K562 (cell line): ENCODE measurements around the gene MOCS3. TPM values are rescaled to one million over a fixed set of nuclear protein-coding genes. Genes with fewer than 3 reads are reported as not detected.
A peak's percentile ranks its signal among the peaks of the same experiment; 100 is the strongest.

Experiments used
- ATAC-seq: fragments of 200-7000 bp; cut with Tn5 transposase; 3 replicates; pipeline ENCODE4 v1.9.1; 2020; ENCODE audit warnings: moderate library complexity
- BruUV-seq: library from RNA; stranded (reverse); fragments of 400-500 nt; replicated peaks from 2 replicates; lab custom pipeline; 2021; lab: Mats Ljungman, UMichigan
- CTCF ChIA-PET: fragments of 300-600 bp; formaldehyde crosslinking; extraction: SDS; loops from one replicate; lab custom pipeline; 2021; ENCODE audit warnings: low intra/inter-chr PET ratio; lab: Yijun Ruan, JAX
- POLR2A ChIA-PET: fragments of 300-600, 350-650 bp; sonication (Branson Sonifier 250); formaldehyde crosslinking; extraction: SDS; loops from one replicate; lab custom pipeline; 2021; ENCODE audit warnings: antibody characterized with exemption, inconsistent platforms; lab: Yijun Ruan, JAX
- DNase-seq, 4 experiments: peaks; one replicate each; pipeline versions ENCODE4 v3.0.0 to v3.0.0-alpha.2; 2011 to 2018; ENCODE audit warnings: low spot score in 3 of 4, mixed read lengths in 3 of 4; ENCODE audit errors: extremely low read depth in 1 of 4
- FAIRE-seq: peaks from 2 replicates; lab custom pipeline; 2011; peaks lifted over from hg19 to GRCh38; lab: Jason Lieb, UNC
- H2AFZ ChIP-seq: 2 replicates; pipeline ENCODE4 v1.6.0; 2011; ENCODE audit warnings: low read depth, low read length, control low read depth, inconsistent platforms
- H3K27ac ChIP-seq: fragments of 200-600 bp; 3 replicates; pipeline ENCODE4 v1.8.0; 2011; ENCODE audit warnings: low read depth, mild to moderate bottlenecking, control low read depth, inconsistent platforms, low read length, moderate library complexity, mixed read lengths; ENCODE audit errors: extremely low read depth
- H3K27me3 ChIP-seq, 2 experiments: fragments of 300-600 bp in 1 of 2; 2 replicates in 1 of 2; 3 replicates in 1 of 2; pipeline versions ENCODE4 v1.6.0 to v1.8.0; 2011; ENCODE audit warnings: inconsistent platforms in 2 of 2, low read length in 2 of 2, mild to moderate bottlenecking in 1 of 2, mixed read lengths in 1 of 2, moderate library complexity in 1 of 2; ENCODE audit not compliant: control insufficient read depth in 2 of 2, insufficient read depth in 2 of 2
- H3K36me3 ChIP-seq: fragments of 300-600 bp; 3 replicates; pipeline ENCODE4 v1.8.0; 2011; ENCODE audit warnings: mild to moderate bottlenecking, low read length, inconsistent platforms; ENCODE audit not compliant: control insufficient read depth, insufficient read depth
- H3K4me1 ChIP-seq, 2 experiments: fragments of 200-600 bp in 1 of 2; replicated peaks in 1 of 2; 2 replicates in 1 of 2; 3 replicates in 1 of 2; pipeline versions ENCODE4 v1.5.1 to v1.8.0; 2011; ENCODE audit warnings: inconsistent platforms in 2 of 2, low read length in 2 of 2, mild to moderate bottlenecking in 1 of 2, mixed read lengths in 1 of 2, moderate library complexity in 1 of 2; ENCODE audit not compliant: control insufficient read depth in 2 of 2, insufficient read depth in 2 of 2
- H3K4me2 ChIP-seq: 2 replicates; pipeline ENCODE4 v1.6.1; 2011; ENCODE audit warnings: low read length, control low read depth, inconsistent platforms, mixed read lengths; ENCODE audit not compliant: insufficient read depth
- H3K4me3 ChIP-seq: fragments of 200-600 bp; sonication (generic), shearing (Covaris generic); 2 replicates; pipeline ENCODE4 v1.5.1; 2016; ENCODE audit warnings: control low read depth, inconsistent platforms
- H3K79me2 ChIP-seq: fragments of 200-600 bp; 3 replicates; pipeline ENCODE4 v1.8.0; 2011; ENCODE audit warnings: low read length, inconsistent platforms; ENCODE audit not compliant: control insufficient read depth, insufficient read depth
- H3K9ac ChIP-seq, 2 experiments: 2 replicates each; pipeline versions ENCODE4 v1.6.0 to v1.6.1; 2011; ENCODE audit warnings: low read depth in 2 of 2, low read length in 2 of 2, control low read depth in 1 of 2, inconsistent platforms in 1 of 2, mild to moderate bottlenecking in 1 of 2, mixed read lengths in 1 of 2; ENCODE audit not compliant: insufficient read depth in 1 of 2
- H3K9me1 ChIP-seq: one replicate; pipeline ENCODE4 v1.6.0; 2011; ENCODE audit warnings: inconsistent platforms, mild to moderate bottlenecking, low read length, moderate library complexity; ENCODE audit not compliant: control insufficient read depth, insufficient read depth
- H3K9me3 ChIP-seq: replicated peaks from 2 replicates; pipeline ENCODE4 v1.5.1; 2011; ENCODE audit warnings: low read depth, low read length, inconsistent platforms; ENCODE audit not compliant: control insufficient read depth, insufficient read depth
- H4K20me1 ChIP-seq: replicated peaks from 2 replicates; pipeline ENCODE4 v1.6.1; 2011; ENCODE audit warnings: low read length, inconsistent platforms, mixed read lengths; ENCODE audit not compliant: control insufficient read depth, insufficient read depth
- BMI1 ChIP-seq: fragments of 150-350 bp; IDR thresholded peaks from 2 replicates; pipeline ENCODE4 v1.6.1; 2014; ENCODE audit warnings: low read length
- CHAMP1 ChIP-seq: fragments of 450-650 bp; IDR thresholded peaks from 2 replicates; pipeline ENCODE4 v1.6.1; 2016; ENCODE audit warnings: mild to moderate bottlenecking
- EGR1 ChIP-seq: fragments of 450-650 bp; conservative IDR thresholded peaks from 2 replicates; pipeline ENCODE4 v1.6.1; 2017; ENCODE audit warnings: mild to moderate bottlenecking
- FOS ChIP-seq: IDR thresholded peaks from 3 replicates; pipeline ENCODE4 v1.6.1; 2011; ENCODE audit not compliant: insufficient read length; ENCODE audit errors: extremely low read depth
- HES1 ChIP-seq: fragments of 450-650 bp; IDR thresholded peaks from 2 replicates; pipeline ENCODE4 v1.6.1; 2016; ENCODE audit warnings: low read depth, mild to moderate bottlenecking, moderate library complexity
- HMGN3 ChIP-seq: IDR thresholded peaks from 2 replicates; pipeline ENCODE4 v1.6.1; 2011; ENCODE audit warnings: borderline replicate concordance, low read depth, mild to moderate bottlenecking, mixed read lengths, low read length; ENCODE audit not compliant: insufficient read length; ENCODE audit errors: extremely low read depth
- NFRKB ChIP-seq: fragments of 450-650 bp; IDR thresholded peaks from 2 replicates; pipeline ENCODE4 v1.6.1; 2016; ENCODE audit warnings: low read depth
- PHF20 ChIP-seq: fragments of 450-650 bp; IDR thresholded peaks from 2 replicates; pipeline ENCODE4 v1.6.1; 2018; ENCODE audit not compliant: partially characterized antibody
- SIN3B ChIP-seq: fragments of 450-650 bp; IDR thresholded peaks from 2 replicates; pipeline ENCODE4 v1.6.1; 2017; ENCODE audit warnings: low read depth, mild to moderate bottlenecking, moderate library complexity
- SRSF1 ChIP-seq: fragments of 200-400 bp; formaldehyde crosslinking; IDR thresholded peaks from 2 replicates; pipeline ENCODE4 v1.6.1; 2017; ENCODE audit warnings: mild to moderate bottlenecking, low read depth, low read length, moderate library complexity
- TFAM ChIP-seq: fragments of 250-450 bp; sonication (Bioruptor Pico); conservative IDR thresholded peaks from 2 replicates; pipeline ENCODE4 v1.5.0; 2021; ENCODE audit warnings: mild to moderate bottlenecking, moderate library complexity
- TGIF2 ChIP-seq: sonication (generic); formaldehyde crosslinking; IDR thresholded peaks from 2 replicates; pipeline ENCODE4 v1.8.1; 2022; ENCODE audit warnings: mild to moderate bottlenecking, missing genetic modification reagents, moderate library complexity
- THRB ChIP-seq: fragments of 450-650 bp; formaldehyde crosslinking; conservative IDR thresholded peaks from 2 replicates; pipeline ENCODE4 v1.4.0; 2022; ENCODE audit warnings: mild to moderate bottlenecking, missing genetic modification characterization
- ZNF280B ChIP-seq: fragments of 250-450 bp; sonication (Bioruptor Pico); IDR thresholded peaks from 2 replicates; pipeline ENCODE4 v1.5.1; 2021; ENCODE audit warnings: mild to moderate bottlenecking
- ZNF3 ChIP-seq: fragments of 250-450 bp; sonication (Bioruptor Pico); IDR thresholded peaks from 2 replicates; pipeline ENCODE4 v1.5.0; 2021; ENCODE audit warnings: mild to moderate bottlenecking, moderate library complexity
- ZNF764 ChIP-seq: fragments of 250-450 bp; sonication (Bioruptor Pico); IDR thresholded peaks from 2 replicates; pipeline ENCODE4 v1.4.0; 2020; ENCODE audit warnings: low read depth, mild to moderate bottlenecking, moderate library complexity
- WGBS: fragments of 100-300 bp; shearing (Covaris generic); methylation state at CpG from one replicate; pipeline ENCODE4 v1.1.6; 2016; ENCODE audit warnings: low coverage, mixed read lengths; ENCODE audit not compliant: insufficient coverage; ENCODE audit errors: missing lambda C conversion rate; 5-methylcytosine and 5-hydroxymethylcytosine counted together
- in situ Hi-C: fragments of 300-500 bp; cut with MboI; formaldehyde crosslinking; loops from 4 replicates; pipeline ENCODE4 v1.15.0; 2018; ENCODE audit warnings: inconsistent platforms, mixed read lengths
- intact Hi-C: fragments of 100-400 bp; cut with micrococcal nuclease; formaldehyde crosslinking; loops from 2 replicates; pipeline ENCODE4 v1.14.2; 2022
- polyA plus RNA-seq, 8 experiments: library from polyadenylated mRNA; depleted of rRNA in 4 of 8; stranded (reverse) in 5 of 8; unstranded in 3 of 8; fragments of >200 nt; fragmentation: Nextera tagmentation in 2 of 8; fragmentation: Illumina TruSeq in 1 of 8; extraction: Ambion mirVana in 2 of 8; extraction: Trizol in 1 of 8; gene quantifications; 2 replicates each; pipeline versions ENCODE4 v1.2.1 to v1.2.3, GENCODE V29; 2011 to 2014; ENCODE audit warnings: inconsistent platforms in 1 of 8, missing spikeins in 1 of 8
- total RNA-seq, 7 experiments: library from RNA; depleted of rRNA in 6 of 7; stranded (reverse); fragments of >200 nt in 6 of 7; fragmentation: Illumina TruSeq in 2 of 7; extraction: Trizol in 2 of 7; gene quantifications; 2 replicates each; pipeline versions ENCODE4 v1.2.1 to v1.2.3, GENCODE V29; 2011 to 2021; ENCODE audit warnings: low replicate concordance in 1 of 7

MOCS3 gene
- total and polyA plus RNA-seq, 9 of the 15 experiments (the other 6 are each of a cell fraction or from before 2014, with no cell fraction given) = 0.70 to 6.2 (median 2.9) TPM

- peak; percentile 77 to 93 (median 82) for DNase-seq
- no TSS peak for BruUV-seq
- H3K4me1 ChIP-seq = peaks cover 12 to 19% of the 10 kb centered on the region in 2 experiments; a peak in 4 of 5 replicates
- no peak for TF ChIP-seq BMI1
- TF ChIP-seq HES1 = no peak
- TF ChIP-seq TGIF2 (CRISPR knock-in tag) = peak; percentile 85
- TF ChIP-seq PHF20 = peak; percentile 17
- TF ChIP-seq FOS = no peak
- TF ChIP-seq ZNF3 = no peak
- peak; percentile 96 for TF ChIP-seq SIN3B
- TF ChIP-seq CHAMP1 = no peak
- no peak for TF ChIP-seq HMGN3
- TF ChIP-seq THRB (CRISPR knock-in tag) = no peak
- peak; percentile 83 for TF ChIP-seq NFRKB
- no peak for TF ChIP-seq SRSF1
- TF ChIP-seq TFAM (CRISPR knock-in tag) = no peak
- no peak for TF ChIP-seq ZNF764 (CRISPR knock-in tag)
- no peak for TF ChIP-seq ZNF280B (CRISPR knock-in tag)
- TF ChIP-seq EGR1 = no peak
Measured at GRCh38 chr20:50957798-50958614, 612 bp upstream of the MOCS3 start, which contains the start of gene DPM1. Gene DPM1, minus strand, starts transcription at chr20:50958532. Its CDS starts 9 bp downstream, at chr20:50958523.

More at GRCh38 chr20:50957798-50958614, 612 bp upstream of the MOCS3 start, which contains the start of gene DPM1:
- Histone ChIP-seq H3K79me2 (peaks cover 78% of the 10 kb centered on the region), H2AFZ (peak within 1 kb of the TSS; percentile 100), H3K27me3 (no peaks in the 10 kb centered on the region), H3K9me1 (peaks cover 8% of the 10 kb centered on the region), H3K9ac (peak within 1 kb of the TSS; percentile 95 to 96), H4K20me1 (peaks cover 20% of the 10 kb centered on the region), H3K27ac (peak within 1 kb of the TSS; percentile 97), H3K4me2 (peak within 1 kb of the TSS; percentile 93), H3K9me3 (no peaks in the 10 kb centered on the region), H3K36me3 (peaks cover 56% of the 10 kb centered on the region), H3K4me3 (peak within 1 kb of the TSS; percentile 74)
- intact Hi-C loops (no loop called here), in situ Hi-C loops (no loop called here)
- ChIA-PET CTCF (interaction anchor here (1.0 kb wide), 1 partner anchor 28 kb away, joined by 3 read pairs; no protein-coding TSS in a partner anchor), POLR2A (interaction anchor here (0.6 to 2.0 kb wide), 23 partner anchors 10 to 763 kb away, joined by 3 to 17 read pairs (median 5); partner anchors contain the start of genes ADNP and BCAS4)
- under 1% methylated on average over 45 of the region's 52 CpGs for WGBS
- peak; percentile 84 for ATAC-seq
- peak; percentile 94 for FAIRE-seq
